K562 (cell line): ENCODE results near the gene MAPRE2.

ENCODE experiments used
- CTCF ChIP-seq, 3 experiments: IDR thresholded peaks in 2 of 3; conservative IDR thresholded peaks in 1 of 3; 2 replicates each; pipeline ENCODE4 v1.5.1; 2011 to 2012; ENCODE audit warnings: low read length in 3 of 3, mild to moderate bottlenecking in 3 of 3, control low read depth in 2 of 3, improper control_type of control experiment in 1 of 3, inconsistent platforms in 1 of 3, low read depth in 1 of 3, mixed read lengths in 1 of 3, moderate library complexity in 1 of 3; ENCODE audit not compliant: insufficient read depth in 2 of 3
- EZH2 ChIP-seq: IDR thresholded peaks from 2 replicates; pipeline ENCODE4 v1.6.1; 2012; ENCODE audit warnings: low read depth, mild to moderate bottlenecking, inconsistent platforms, low read length, borderline replicate concordance
- ZBTB17 ChIP-seq: fragments of 450-650 bp; formaldehyde crosslinking; IDR thresholded peaks from 2 replicates; pipeline ENCODE4 v1.4.0; 2020; ENCODE audit warnings: mild to moderate bottlenecking
- ZKSCAN1 ChIP-seq: fragments of 150-350 bp; IDR thresholded peaks from 2 replicates; pipeline ENCODE4 v1.6.1; 2016; ENCODE audit warnings: low read depth, low read length

DNA sequence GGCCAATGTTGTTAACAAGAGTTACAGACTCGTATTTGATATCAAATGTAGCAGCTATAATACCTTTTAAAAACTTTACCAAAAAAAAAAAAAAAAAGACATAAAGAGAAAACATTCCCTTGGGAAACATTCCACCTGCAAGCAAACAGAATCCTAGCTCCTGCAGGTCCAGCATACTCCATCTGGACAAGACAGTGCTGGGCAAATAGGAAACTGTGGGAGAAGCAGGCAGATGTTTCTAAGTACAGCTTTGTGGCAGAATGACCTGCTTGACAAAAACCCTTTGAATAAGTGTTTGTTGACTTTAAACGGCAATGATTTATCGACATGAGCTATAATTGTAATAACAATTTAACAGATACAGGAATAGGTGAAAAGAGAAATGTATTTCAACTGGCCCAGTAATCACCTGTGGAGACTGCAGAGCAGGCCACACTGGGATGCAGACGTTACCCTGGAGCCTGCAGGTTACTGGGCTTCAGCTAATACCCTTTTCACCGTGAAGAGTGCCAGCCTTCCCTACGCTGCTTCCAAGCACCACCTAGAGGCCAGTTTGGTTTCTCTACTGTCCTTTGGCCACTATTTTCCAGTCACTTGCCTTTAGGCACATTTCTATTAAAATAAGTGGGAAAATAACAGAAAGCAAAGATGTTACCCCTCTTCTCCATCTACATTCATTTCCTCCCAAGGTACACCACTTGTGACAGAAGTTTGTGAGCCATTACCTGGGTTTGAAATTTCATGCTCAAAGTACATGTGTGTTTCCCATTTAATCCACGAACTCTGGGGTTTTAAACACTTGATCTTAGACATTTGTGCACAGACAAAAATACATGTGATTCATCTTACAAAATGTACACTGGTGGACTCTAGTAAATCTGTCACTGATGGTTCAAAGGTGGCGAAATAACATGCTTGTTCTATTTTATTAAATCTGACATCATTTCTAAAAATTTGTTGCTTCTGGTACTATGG lies 102.7 kb downstream of the MAPRE2 start:
- TF ChIP-seq ZKSCAN1 = no peak
- TF ChIP-seq CTCF (IDR thresholded peaks at IDR 0.05 in 2 of 3, conservative IDR thresholded peaks at IDR 0.05 in 1 of 3; ENCODE audit: insufficient read depth in 2 of 3, low read depth in 1 of 3, low read length in 3 of 3) = peak; percentile 87 to 94 (median 89)
- TF ChIP-seq EZH2 = no peak
- TF ChIP-seq ZBTB17 (CRISPR knock-in tag) = no peak
